MCF 10A (cell line): ENCODE results near the gene PEAK1. TPM values are rescaled to one million over a fixed set of nuclear protein-coding genes. Genes with fewer than 3 reads are reported as not detected.
A peak's percentile ranks its signal among the peaks of the same experiment; 100 is the strongest.

ENCODE experiments used
- BruUV-seq: library from RNA; stranded (reverse); fragments of 400-500 nt; replicated peaks from 2 replicates; lab custom pipeline; 2021; lab: Mats Ljungman, UMichigan
- CTCF ChIA-PET: fragments of 300-600 bp; sonication (Branson Sonifier 250); formaldehyde crosslinking; extraction: SDS; loops from one replicate; lab custom pipeline; 2021; ENCODE audit warnings: antibody characterized with exemption, inconsistent platforms; lab: Yijun Ruan, JAX
- POLR2A ChIA-PET: fragments of 300-600, 350-650 bp; sonication (Branson Sonifier 250); formaldehyde crosslinking; extraction: SDS; loops from one replicate; lab custom pipeline; 2020; ENCODE audit warnings: antibody characterized with exemption, inconsistent platforms; lab: Yijun Ruan, JAX
- DNase-seq: peaks from one replicate; pipeline ENCODE4 v3.0.0-alpha.2; 2018; ENCODE audit not compliant: unreplicated experiment
- H3K27ac Mint-ChIP-seq: one replicate; pipeline ENCODE4 v1.8.0; 2022; ENCODE audit warnings: mild to moderate bottlenecking, low read depth, mixed read lengths; ENCODE audit not compliant: unreplicated experiment
- H3K27me3 Mint-ChIP-seq: one replicate; pipeline ENCODE4 v1.8.0; 2022; ENCODE audit warnings: mixed read lengths; ENCODE audit not compliant: insufficient read depth, unreplicated experiment
- H3K36me3 Mint-ChIP-seq: one replicate; pipeline ENCODE4 v1.8.0; 2022; ENCODE audit warnings: mild to moderate bottlenecking, moderate library complexity, mixed read lengths; ENCODE audit not compliant: insufficient read depth, unreplicated experiment
- H3K4me1 Mint-ChIP-seq: one replicate; pipeline ENCODE4 v1.8.0; 2022; ENCODE audit warnings: mixed read lengths; ENCODE audit not compliant: insufficient read depth, unreplicated experiment
- H3K4me3 Mint-ChIP-seq: one replicate; pipeline ENCODE4 v1.8.0; 2022; ENCODE audit warnings: mild to moderate bottlenecking, moderate library complexity, mixed read lengths; ENCODE audit not compliant: unreplicated experiment
- H3K9me3 Mint-ChIP-seq: one replicate; pipeline ENCODE4 v1.8.0; 2022; ENCODE audit warnings: mixed read lengths; ENCODE audit not compliant: unreplicated experiment
- intact Hi-C: fragments of 100-400 bp; cut with micrococcal nuclease; formaldehyde crosslinking; loops from 2 replicates; pipeline ENCODE4 v1.14.1; 2022
- total RNA-seq: library from RNA; stranded (reverse); gene quantifications from 2 replicates; pipeline ENCODE4 v1.2.3, GENCODE V29; 2022
- TF ChIP-seq, protein P1 (sequence below): fragments of 200-600 bp; IDR thresholded peaks from one replicate; pipeline ENCODE4 v1.8.0; 2022; ENCODE audit warnings: antibody characterized with exemption, mild to moderate bottlenecking; ENCODE audit not compliant: unreplicated experiment

PEAK1 gene
- total RNA-seq, 1 experiment from 2014 or later = 20.0 TPM

DNA sequence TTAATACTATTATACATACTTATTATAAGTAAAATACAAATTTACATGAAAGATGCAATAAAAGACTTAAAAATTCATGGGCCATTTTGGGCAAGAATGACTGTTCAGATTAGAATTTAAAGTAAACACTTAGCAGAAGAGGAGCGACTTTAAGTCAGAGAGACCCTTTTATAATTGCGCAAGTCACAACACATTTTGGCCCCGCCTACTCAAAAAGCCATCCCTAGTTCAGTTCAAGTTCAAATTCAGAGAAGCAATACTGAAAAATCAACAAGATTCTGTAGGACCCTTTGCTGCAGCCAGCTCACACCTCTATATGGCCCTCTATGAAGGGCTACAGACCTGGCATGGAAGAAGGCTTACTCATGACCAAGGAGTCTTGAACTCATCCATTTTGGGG is 64.6 kb downstream of the PEAK1 start:
- Mint-ChIP-seq H3K27me3 (no peaks in the 10 kb centered on the region), H3K9me3 (no peaks in the 10 kb centered on the region), H3K36me3 (no peaks in the 10 kb centered on the region), H3K4me1 (peaks cover 9% of the 10 kb centered on the region), H3K27ac (no peak overlapping the region), H3K4me3 (no peak overlapping the region)
- ChIA-PET POLR2A (interaction anchor here (1.4 kb wide), 1 partner anchor 66 kb away, joined by 3 read pairs; the partner anchor contains the start of gene HMG20A), CTCF (no interaction called here)
- no peak for DNase-seq
- TF ChIP-seq, protein P1, sequence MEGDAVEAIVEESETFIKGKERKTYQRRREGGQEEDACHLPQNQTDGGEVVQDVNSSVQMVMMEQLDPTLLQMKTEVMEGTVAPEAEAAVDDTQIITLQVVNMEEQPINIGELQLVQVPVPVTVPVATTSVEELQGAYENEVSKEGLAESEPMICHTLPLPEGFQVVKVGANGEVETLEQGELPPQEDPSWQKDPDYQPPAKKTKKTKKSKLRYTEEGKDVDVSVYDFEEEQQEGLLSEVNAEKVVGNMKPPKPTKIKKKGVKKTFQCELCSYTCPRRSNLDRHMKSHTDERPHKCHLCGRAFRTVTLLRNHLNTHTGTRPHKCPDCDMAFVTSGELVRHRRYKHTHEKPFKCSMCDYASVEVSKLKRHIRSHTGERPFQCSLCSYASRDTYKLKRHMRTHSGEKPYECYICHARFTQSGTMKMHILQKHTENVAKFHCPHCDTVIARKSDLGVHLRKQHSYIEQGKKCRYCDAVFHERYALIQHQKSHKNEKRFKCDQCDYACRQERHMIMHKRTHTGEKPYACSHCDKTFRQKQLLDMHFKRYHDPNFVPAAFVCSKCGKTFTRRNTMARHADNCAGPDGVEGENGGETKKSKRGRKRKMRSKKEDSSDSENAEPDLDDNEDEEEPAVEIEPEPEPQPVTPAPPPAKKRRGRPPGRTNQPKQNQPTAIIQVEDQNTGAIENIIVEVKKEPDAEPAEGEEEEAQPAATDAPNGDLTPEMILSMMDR = no peak
- intact Hi-C loops = no loop called here
- BruUV-seq = no TSS peak

DNA sequence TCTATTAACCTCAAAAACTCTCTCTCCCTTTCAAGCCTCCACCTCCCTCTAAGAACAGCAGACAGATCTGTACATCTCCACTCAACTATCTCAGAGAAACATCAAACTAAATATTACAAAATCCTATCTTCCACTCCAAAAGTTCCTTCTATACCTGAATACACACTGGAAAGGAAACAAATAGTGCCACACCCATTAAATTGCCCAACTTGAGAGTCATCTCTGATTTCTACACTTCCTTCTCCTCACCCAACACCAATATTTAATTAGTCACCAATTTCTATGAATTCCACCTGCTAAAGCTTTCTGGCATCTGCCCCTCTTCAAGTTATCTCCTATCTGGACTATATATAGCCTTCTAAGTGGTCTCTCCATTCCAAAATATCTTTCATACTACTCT is 65.8 kb downstream of the PEAK1 start:
- Mint-ChIP-seq H3K4me1 (peaks cover 9% of the 10 kb centered on the region), H3K27ac (peak overlapping the region; percentile 3), H3K9me3 (no peaks in the 10 kb centered on the region), H3K36me3 (no peaks in the 10 kb centered on the region), H3K4me3 (no peak overlapping the region), H3K27me3 (no peaks in the 10 kb centered on the region)
- ChIA-PET CTCF (interaction anchor here (0.6 kb wide), 1 partner anchor 790 kb away, joined by 3 read pairs; no protein-coding TSS in a partner anchor), POLR2A (interaction anchor here (0.7 to 1.4 kb wide), 2 partner anchors 67 to 284 kb away, joined by 3 read pairs; partner anchors contain the start of gene HMG20A)
- no TSS peak for BruUV-seq
- TF ChIP-seq, protein P1 = no peak
- DNase-seq = peak; percentile 69
- intact Hi-C loops = no loop called here

DNA sequence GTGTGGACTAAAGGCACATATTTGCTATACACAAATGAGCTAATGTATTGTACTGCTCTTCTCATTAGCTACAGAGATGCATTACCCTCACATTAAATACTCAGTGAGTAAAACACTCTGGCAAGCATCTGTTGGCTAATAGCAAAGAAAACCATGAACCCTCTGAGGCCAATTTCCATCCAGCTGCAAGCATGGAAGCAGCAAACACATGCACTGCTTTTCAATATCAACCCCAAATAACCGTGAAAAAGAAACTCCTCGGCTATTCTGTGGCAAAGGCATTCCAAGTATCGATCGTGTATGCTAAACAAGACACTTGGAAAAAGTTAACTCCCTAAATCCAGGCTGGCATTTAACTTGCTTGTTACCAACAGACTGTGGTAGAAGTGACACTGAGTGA is 67.0 kb downstream of the PEAK1 start:
- CTCF ChIA-PET = no interaction called here
- BruUV-seq = no TSS peak

DNA sequence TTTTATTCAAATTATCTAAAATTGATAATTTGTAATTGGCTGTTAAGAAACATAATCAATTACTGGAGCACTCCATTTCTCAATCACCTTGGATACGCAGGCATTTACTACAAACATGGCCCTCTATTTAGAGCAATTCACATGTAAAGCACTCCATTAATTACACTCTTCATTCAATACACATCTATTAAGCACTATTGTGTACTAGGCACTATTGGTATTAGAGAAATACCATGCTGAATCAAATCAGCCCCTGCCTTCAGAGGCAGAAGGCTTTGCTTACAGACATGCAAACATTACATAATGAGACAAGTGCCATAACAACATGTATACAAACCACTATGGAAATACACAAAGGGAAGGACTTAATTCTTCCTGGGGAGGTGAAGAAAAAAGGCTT is 69.1 kb downstream of the PEAK1 start:
- no peak for DNase-seq
- no peaks in the 10 kb centered on the region for H3K9me3 Mint-ChIP-seq
- H3K4me3 Mint-ChIP-seq = no peak overlapping the region
- intact Hi-C loops = no loop called here
- H3K4me1 Mint-ChIP-seq = peaks cover 9% of the 10 kb centered on the region
- ChIA-PET CTCF (no interaction called here), POLR2A (no interaction called here)
- no peaks in the 10 kb centered on the region for H3K27me3 Mint-ChIP-seq
- TF ChIP-seq, protein P1 = no peak
- no peaks in the 10 kb centered on the region for H3K36me3 Mint-ChIP-seq
- H3K27ac Mint-ChIP-seq = no peak overlapping the region
- no TSS peak for BruUV-seq

More for the DNA sequence above, 67.0 kb downstream of the PEAK1 start:
- H3K27ac Mint-ChIP-seq = no peak overlapping the region
- no peak for DNase-seq
- no peak overlapping the region for H3K4me3 Mint-ChIP-seq
- TF ChIP-seq, protein P1 = no peak
- H3K4me1 Mint-ChIP-seq = peaks cover 9% of the 10 kb centered on the region
- H3K36me3 Mint-ChIP-seq = no peaks in the 10 kb centered on the region
- H3K9me3 Mint-ChIP-seq = no peaks in the 10 kb centered on the region
- POLR2A ChIA-PET = no interaction called here
- no peaks in the 10 kb centered on the region for H3K27me3 Mint-ChIP-seq
- intact Hi-C loops = no loop called here
